CMK (cell line): Measurements from ENCODE around the gene TUB.
A peak's percentile ranks its signal among the peaks of the same experiment; 100 is the strongest.

Experiments used
- DNase-seq: peaks from one replicate; pipeline ENCODE4 v3.0.0-alpha.2; 2010; ENCODE audit warnings: low read depth

The TUB gene

DNA sequence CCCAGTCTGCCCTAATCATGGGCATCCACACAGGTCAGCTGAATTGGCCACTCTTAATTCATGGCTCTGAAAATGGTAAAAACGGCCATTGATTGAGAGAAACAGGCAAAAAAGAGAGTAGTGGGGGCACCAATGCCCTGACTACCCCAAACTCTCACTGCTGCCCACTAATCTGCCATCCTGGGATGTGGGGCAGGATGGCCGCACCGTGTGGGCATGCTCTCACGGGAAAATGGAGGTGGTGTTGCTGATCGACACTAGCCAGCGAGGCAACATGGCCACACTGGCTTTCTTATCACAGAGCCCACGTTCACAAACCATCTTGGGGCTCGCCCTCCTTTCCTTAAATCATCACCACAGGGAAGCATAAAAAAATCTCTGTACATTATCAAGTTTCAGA lies 11.2 kb upstream of the TUB start:
- no peak for DNase-seq

DNA sequence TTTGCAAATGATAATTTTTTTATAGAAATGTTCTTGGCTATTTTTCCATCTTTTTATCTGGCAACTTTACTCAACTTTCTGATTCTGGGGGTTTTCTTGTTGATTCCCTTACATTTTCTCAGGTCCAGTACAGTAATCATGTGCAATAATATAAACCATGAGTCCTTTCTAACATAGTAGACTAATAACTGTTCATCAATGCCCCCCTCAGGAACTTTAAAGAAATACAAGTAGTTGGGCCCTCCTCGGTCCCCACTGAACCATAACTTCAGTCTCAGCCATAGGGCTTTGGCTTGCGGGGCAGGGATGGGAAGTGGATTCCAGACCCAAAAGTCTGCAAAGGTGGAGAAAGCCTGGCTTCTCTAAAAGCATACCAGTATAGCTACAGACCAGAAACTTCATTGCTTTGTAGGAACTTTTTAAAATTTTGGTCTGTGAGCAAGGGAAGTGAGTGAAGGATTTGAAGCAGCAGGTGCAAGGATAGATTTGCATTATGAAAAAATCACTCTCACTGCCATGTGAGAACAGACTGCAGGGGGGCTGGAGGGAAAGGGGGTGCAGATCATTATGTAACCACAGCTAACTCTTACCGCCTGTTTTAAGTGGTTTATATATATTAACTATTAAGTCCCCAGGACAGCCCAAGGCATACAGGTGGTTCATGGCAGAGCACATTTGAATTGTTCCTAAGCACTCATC lies 10.4 kb upstream of the TUB start:
- DNase-seq = no peak

DNA sequence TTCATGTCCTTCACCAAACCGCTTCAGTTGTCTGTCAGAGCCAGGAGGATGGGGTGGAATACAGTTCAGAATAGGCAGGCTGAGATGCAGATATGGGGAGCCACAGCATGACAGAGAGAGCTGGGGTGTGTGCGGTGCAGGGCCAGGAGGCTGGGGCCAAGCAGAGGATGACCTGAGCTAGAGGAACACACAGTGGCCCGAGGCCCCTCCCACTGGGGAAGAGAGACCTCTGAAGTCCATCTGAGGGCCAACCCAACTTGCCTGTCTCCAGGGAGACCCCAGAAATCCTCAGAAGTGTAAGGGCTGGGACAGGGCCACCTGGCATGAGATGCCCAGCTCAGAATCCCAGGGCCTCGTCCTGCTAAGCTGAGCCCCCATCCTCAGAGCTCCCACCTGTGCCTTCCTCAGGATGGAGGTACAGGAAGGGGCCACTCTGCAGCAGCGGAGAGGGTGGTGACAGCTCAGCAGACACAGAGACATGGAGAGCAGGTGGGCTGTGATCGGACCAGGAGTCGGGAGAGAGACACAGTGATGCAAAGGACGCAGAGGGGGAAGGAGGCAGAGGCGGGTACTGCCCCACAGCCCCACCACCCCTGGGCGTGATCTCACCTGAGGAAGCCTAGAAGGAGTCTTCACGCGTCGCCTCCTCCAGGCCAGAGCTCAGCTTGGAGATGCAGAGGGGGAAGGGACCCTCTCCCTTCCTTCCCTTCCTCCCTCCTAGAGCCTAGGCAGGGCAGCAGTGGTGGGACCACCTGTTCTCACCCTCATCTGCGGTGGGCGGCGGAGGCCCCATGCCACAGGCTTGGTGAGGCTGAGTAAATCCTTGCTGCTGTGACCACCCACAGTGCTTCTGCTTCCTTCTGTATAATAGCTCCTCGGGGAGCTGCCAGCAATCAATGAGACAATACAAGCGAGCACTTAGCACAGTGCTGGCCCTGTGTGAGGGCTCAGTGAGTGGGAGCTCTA lies 9.1 kb upstream of the TUB start:
- DNase-seq = no peak

DNA sequence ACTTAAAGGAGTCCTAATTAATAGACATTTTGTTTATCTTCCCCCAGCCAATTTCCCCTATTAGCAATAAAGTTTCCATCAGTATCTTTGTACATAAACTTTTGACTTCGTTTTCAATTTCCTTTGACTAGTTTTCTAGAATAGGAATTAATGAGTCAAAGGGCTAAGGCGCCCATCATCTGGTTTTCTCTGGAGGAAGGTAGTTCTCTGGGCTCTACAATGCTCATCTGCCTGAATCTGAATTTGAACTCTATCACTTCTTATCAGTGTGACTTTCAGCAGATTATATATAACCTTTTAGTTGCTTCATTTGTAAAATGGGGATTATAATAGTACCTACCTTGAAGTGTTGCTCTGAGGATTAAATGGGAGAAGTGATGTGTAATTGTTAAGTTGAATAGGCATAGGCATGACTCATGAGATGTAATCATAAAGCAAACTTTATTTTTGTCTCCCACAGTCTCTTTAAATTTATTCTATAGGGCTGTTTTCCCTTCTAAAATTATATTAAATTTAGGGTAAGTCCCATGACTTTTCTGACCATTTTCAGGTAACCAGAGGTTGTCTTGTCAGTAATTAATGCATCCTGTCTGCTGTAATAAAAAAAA lies 5.8 kb upstream of the TUB start:
- no peak for DNase-seq

DNA sequence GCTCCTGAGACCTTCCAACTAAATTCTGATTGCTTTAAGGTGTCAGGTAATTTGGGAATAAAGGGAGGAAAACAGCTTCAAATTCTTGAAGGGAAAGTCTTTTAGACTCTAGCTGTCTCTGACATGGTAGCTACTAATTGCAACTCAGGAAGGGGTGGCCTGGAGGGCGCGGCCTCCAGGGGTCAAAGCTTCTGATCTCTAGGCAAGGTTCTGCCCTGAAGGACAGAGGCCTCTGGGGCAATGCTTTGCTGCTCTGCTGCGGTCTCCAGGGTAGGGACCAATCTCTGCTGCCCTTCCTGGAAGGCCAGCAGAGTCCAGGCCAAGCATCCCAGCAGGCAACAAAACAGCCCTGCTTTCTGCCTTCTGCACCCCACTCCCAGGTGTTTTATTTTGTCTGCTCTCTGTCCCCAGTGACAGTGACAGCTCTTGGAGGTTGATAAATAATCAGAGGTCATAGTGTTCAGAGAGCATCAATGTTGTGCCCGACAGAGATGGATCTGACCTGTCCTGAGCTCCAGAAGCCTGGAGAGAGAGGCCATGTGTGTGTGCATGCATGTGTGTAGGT lies 1.8 kb upstream of the TUB start:
- DNase-seq = no peak

DNA sequence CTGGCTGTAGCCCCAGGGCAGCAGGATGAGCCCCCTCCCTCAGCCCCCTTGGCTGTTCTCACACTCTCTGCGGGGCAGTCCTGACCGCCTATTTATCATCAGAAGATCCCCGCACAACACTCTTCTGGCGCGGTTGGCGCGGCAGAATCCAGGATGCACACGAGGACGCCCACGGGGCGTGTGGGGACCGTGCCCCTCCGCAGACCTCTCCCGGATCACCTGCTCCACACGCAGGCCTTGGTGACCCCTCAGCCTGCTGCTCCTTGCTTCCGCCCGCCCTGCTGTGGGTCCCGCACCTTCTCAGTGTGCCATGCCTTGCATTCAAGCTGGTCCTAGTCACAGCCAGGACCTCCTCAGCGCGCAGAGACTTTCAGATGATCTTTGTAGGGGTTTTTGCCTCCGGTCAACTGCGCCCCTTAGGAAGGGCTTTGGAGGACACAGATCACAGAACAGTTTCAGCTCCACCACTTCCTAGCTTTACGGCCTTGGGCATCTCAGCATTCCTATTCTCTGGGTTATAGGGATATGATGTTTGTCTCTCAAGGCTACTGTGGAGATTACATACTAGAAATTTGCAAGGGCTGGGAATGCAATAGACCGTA lies 841 bp upstream of the TUB start:
- no peak for DNase-seq

DNA sequence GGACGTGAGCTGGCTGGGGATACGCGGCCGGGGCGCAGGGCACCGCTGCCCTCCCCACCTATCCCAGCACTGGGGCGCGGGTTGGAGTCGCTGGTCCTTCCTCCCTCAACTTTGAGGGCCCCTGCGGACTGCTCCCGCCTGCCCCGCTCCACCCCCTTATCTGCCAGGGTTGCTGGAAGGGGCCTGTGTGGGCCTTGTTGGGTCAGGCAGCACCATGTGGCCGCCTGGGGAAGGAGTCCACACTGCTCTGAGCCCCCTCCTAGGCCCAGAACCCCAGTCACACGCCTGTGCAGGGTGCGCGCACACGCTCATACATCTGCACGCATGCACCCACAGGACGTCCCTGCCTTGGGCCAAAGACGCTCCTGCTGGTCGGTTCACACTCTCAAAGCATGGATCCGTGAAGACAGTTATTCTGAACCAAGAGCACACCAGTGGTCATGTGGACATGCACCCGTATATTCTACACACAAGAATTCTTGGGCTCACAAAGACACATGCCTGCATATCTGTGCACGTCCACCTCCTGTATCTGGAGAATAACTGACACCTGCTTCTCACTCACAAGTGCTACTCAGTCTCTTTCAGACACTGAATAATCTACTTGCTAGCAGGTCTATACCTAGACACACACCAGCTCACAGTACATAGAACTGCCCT lies 710 bp downstream of the TUB start:
- DNase-seq = no peak

DNA sequence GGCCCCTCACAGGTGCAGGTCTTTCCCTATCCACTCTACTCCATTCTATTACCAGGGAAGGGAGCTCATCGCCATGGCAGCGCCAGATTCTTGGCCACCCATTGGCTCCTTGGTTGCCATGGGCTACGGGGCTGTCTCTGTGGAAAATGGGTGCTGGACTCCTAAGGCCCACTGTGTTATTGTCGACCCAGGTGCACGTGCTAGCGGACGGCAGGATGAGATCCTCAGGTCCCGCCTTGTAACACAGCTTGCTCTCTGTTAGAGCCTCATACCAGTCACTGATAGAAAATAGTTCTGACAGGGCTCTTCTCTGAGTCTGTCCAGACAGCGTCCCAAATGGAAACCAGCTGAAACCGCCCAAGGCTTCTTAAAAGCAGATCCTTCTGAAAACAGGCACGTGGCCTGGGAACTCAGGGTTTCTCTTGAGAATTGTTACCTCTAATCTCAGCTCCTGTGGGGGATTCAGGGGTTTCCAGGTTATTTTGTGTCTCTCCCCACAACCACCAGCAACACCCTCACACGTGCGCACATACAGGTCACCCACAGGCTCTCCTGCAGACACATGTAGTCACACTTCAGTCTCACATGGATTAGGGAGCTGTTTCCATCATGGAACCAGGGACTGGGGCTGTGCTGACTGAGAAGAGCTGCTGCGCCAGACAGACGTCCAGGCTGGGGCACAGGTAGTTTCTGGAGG lies 1.5 kb downstream of the TUB start:
- DNase-seq = no peak

DNA sequence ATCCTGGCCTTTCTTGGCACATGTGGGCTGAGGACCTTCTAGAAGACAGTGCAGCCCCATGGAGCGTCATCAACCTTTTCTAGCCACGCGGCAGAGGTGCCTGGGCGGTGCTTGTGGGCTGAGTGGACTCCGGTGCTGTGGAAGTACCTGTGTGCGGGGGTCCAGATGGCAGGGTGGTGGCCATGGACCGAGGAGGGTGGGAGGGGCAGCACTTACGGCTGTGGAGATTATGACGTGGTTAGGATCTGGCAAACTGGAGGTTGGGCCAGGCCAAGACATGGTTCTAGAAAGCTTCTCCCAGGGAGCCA lies 2.0 kb downstream of the TUB start:
- no peak for DNase-seq

DNA sequence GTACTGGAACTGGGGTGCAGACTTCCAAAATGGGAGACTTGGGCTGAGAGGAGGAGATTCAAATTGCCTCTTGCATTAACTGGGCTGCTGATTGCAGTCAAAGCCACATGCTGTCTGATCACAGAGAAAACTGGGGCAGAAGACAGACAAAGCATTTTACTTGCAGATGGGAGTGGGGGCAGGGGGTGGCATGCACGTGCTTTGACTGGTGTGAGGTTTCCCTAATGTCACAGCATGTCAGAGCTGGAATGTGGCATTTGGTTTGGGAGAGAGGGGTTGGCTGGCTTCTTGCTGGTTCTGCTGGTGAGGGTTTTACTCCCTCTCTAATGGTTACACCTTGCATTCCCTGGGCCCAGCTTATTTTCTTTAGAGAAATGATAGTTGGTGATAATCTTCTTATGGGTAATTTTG lies 2.9 kb downstream of the TUB start:
- no peak for DNase-seq

DNA sequence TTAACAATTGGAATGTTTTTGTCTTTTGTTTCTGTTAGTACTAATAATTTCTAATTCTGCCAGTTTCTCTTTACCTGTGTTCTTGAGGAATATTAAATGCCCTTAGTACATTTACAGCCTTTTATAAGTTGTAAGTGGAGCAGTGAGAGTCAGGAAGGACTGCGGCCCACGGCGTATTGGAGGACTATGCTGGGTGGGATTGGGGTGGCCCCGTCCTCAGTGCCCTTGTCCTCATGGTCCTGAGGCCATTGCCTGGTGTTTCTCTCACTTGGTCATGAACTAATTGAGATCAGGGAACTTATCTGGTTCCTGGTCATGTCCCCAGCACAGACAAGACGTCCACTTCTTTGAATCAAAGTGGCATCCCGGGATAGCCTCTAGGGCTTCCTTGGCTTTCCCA lies 3.3 kb downstream of the TUB start:
- no peak for DNase-seq

DNA sequence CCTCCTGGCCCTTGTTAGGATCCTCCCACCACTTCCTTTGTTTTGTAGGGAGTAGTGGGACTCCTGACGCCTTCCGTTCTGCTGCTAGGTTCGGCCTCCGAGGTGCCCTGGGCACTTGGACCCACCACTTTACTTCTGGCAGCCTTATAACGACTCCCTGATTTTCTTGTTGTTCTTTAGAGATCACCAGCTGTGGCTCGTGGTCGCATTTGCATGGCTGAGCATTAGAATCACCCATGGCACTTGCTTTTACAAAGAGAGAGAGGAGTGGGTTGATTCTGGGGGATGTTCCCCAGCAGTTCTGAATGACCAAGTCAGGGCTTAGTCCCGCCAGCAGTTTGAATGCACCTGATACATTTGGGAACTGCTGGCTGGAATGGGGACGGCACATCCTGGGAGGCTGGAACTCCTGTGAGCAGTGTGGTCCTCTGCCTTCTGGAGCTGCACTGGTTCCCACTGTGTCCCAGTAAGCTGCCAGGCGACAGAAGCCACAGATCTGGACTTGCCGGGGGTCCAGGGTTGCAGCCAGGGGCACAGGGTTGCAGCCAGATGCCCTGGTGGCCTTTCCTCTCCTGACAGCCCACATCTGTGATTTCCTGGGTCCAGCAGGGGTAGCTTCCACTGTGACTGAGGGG lies 4.1 kb downstream of the TUB start:
- DNase-seq = no peak

DNA sequence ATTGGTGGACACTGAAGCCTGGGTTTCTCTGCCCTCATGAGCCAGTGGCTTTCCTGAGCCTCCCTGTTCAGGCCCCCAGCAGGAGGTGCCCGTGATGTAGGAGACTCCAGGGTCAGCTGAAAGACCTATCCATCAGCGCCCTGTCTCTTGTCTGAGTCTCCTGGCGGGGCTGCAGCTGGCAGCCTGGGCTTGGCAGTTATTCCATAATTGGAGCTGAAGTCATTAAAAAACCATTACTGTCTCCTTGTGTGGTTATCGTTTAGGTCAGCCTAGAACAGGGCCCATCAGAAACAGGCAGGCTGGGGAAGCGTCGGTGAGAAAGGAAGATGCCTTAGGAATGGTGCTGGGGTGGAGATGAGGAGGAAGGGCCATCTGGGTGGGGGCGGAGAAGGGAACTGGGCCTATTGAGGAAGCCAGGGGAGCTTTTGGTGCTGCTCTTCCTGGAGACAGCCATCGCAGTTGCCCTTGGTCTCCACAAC lies 5.0 kb downstream of the TUB start:
- no peak for DNase-seq

DNA sequence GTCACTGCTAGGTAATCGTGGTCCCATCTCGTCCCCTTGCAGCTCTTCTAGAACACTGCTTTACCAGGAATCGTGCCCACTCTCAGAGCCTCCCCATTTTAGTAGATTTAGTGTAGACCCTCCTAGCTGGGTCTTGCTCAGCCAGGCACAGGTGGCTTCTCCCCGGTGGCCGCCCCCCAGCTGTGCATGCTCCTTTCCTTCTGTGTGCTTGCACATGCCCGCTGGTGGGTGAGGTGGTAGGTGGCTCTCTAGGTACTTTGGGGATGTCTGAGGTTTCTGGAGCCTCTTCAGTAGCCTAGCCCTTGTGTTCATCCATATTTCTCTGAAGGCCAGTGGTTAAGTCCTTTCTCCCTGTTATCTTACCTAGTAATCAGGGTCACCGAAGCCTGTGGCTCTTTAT lies 5.6 kb downstream of the TUB start:
- DNase-seq = no peak

DNA sequence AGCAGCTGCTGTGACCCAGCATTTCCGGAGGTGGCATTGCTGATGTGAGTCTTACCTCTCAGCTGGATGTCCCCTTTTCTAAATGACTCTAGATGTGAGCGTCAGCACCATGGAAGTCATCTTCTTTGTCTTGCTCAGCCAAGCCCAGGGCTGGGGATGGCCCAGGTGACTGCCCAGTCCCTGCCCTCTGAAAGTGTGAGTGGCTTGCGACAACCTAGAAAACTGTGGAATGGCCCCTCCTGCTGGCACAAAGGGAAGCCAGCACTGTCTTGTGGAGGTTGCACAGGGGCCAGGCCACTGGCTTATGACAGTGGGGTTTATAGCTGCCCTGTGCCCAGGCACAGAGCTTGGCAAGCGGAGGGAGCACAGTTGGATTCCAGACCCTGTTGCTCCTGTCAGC lies 6.2 kb downstream of the TUB start:
- DNase-seq = no peak

DNA sequence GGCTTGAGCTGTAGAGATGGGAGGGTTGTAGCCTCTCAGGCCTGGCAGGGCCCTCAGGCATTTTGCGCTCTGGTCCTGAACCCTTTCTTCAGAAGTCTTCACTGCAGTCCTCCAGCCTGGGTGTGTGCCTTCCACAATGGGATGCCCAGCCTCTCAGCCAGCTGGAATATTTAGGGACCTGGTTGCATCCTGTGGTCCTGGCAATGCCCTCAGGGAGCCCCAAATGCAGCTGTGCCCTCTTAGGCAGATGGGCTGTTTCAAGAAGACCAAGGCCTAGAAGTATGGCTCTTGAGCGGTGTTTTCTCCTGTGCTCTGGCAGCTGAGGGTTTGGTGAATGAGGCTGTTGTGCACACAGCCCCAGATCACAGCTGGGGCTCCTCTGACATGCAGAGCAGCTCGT lies 6.7 kb downstream of the TUB start:
- no peak for DNase-seq

DNA sequence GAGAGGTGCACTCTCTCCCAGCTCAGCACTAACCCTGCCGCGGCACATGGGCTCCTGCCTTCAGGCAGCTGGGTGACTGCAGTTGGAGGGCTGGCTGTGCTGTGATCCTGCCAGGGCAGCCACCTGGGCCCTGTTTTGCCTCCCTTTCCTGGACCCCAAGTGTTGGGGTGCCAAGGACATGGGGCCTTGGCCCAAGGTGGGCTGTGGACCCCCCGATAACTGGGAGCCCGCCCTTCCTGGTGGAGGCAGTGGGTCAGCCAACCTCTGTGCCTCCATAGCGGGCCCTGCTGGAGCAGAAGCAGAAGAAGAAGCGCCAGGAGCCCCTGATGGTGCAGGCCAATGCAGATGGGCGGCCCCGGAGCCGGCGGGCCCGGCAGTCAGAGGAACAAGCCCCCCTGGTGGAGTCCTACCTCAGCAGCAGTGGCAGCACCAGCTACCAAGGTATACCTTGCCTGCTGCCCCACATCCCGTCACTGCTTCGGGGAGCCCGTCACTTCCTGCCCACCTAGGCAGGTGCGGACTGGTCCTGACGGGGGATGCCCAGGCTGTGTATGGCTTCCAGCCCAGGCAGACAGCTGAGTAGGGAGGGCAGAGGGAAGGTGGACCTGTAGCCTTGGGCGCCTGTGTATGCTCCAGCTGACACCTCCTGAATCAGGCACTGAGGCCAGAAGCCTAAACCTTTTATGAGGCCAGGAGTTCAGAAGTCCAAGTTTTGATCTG lies 8.9 kb downstream of the TUB start:
- DNase-seq = no peak

DNA sequence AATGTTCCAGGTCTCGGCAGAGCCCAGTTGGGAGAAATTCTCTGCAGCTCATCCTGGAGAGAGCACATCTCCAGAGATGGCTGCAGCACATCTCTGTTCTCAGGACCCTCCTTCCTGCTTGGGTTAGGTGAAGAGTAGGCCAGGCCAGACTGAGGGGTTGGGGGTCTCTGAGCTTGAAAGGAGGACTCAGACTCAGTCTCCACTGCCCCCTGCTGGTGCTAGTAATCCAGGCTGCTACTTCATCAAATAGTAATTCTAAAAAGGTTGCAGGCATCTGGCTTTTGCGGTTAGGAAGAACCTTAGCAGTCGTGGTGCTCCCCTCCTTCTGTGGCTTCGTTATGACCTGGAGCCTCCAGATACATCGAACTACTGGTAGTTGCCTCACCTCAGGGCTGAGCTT lies 9.7 kb downstream of the TUB start:
- DNase-seq = peak; percentile 7

DNA sequence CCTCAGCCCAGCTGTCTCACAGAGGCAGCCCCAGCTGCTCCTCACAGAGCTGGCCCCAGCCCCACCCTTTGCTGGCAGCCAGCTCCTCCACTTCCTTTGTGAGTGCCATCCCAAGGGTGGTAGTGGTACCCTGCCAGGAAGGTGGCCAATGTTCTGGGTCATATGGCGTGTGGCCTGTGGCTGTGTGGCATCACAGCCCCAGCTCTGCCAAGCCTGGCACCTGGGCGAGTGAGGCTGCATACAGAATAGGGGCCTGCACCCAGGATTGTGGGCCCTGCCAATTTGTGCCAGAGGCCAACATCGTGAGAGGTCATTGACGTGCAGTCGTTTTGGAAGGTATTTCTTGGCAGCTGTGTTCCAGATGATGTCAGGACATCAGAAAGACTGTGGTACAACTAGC lies 10.7 kb downstream of the TUB start:
- DNase-seq = no peak
